GM18858 (cell line): ENCODE data around the gene CSF2RB.

ENCODE experiments used
- ATAC-seq: cut with Tn5 transposase; IDR thresholded peaks from one replicate; pipeline ENCODE4 v1.9.1; 2021; ENCODE audit not compliant: unreplicated experiment

Gene CSF2RB

DNA sequence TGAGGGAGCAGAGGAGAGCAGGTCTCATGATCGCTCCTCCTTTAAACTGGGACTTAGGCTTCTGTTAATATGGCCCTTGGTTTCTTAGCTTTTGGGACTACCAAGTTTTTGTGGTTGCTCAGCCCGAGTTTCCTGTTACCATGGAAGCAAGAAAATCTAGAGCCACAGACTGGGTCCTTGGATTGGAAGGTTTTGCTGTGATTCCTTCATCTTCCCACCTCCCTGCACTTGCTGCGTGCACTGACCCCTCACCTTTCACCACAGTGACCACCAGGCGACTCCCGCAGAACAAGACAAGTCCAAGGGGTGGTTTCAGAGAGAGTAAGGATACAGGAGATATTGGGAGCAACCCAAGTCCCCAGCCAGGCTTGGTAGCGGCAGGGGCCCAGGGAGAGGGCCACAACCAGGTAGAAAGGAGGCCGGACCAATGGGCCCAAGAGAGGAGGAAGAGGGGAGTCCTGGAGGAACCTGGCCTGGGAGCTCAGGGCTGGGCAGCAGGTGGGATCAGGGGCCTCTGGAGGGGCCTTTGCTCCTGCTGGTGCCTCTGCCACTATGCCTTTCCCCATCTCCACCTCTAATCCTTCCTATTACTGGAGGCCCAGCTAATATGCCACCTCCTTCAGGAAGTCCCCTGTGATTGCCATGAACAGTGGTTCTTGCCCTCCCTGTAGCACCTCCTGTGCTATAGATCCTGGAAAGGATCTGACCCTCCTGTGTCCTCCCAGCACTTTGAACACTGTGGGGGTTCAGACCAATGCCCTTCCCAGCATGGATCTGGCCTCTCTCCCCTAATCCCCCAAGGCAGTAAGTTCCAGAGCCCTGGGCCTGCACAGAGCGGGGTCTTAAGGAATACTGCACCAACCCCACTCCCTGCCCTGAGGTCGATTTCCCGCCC is 21.2 kb downstream of the CSF2RB start:
- ATAC-seq = no peak

DNA sequence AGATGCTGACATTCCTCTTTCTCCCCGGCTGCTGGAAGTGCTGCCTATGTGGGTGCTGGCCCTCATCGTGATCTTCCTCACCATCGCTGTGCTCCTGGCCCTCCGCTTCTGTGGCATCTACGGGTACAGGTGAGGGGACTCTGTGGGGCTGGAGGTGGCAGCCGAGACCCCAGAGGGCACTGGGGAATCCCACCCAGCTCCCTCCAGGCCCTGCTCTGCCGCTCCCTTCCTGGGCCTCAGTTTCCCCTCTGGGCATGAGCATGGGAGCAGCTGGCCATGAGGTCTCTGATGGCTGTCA is 21.8 kb downstream of the CSF2RB start:
- no peak for ATAC-seq

DNA sequence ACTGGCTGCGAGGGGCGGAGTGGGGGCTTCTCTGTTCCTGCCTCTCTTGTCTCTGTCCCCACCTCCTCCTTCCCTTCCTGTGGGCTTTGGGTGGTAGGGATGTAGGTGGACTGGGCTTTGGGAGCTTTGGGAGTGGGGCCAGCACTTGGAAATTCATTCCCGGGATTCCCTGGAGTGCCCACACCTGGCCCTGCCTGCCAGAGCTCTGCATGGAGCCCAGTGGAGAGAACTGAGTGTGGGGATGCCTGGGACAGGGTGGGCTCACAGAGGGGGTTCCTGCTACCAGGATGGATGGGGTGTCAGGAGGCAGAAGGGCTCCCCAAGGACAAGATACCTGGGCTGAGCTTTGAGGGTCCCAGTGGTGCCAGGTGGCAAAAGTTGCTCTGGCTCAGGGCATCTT is 22.3 kb downstream of the CSF2RB start:
- ATAC-seq = no peak

DNA sequence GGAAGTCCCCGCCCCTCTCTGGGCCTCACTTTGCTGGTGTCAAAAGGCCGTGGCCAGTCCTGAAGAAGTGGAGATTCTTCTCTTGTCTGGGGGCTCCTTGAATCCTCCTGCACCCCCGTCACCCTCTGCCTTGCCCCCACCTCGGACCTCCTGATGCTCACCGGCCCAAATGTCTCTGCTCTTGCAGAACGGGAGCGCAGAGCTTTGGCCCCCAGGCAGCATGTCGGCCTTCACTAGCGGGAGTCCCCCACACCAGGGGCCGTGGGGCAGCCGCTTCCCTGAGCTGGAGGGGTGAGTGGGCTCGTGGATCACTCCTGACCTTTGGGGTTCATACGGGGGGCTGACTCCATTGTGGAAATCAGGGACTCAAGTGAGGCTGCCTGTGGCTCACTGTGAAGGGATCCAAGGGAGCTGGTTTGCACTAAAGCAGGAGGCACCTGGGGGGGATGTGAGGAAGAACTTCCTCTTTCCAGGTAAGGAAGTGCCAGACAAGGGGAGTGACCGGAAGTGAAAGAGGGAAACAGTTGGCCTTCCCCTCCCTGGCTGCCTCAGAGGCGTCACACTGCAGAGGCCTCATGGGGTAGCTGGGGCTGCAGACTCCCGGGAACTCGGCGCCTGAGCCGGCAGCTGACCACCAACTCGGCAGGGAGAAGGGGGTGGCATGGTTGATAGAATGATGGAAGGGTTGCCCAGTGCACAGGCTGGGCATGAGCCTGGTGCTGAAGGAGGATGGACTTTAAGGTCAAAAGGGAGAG is 23.1 kb downstream of the CSF2RB start:
- ATAC-seq = no peak

DNA sequence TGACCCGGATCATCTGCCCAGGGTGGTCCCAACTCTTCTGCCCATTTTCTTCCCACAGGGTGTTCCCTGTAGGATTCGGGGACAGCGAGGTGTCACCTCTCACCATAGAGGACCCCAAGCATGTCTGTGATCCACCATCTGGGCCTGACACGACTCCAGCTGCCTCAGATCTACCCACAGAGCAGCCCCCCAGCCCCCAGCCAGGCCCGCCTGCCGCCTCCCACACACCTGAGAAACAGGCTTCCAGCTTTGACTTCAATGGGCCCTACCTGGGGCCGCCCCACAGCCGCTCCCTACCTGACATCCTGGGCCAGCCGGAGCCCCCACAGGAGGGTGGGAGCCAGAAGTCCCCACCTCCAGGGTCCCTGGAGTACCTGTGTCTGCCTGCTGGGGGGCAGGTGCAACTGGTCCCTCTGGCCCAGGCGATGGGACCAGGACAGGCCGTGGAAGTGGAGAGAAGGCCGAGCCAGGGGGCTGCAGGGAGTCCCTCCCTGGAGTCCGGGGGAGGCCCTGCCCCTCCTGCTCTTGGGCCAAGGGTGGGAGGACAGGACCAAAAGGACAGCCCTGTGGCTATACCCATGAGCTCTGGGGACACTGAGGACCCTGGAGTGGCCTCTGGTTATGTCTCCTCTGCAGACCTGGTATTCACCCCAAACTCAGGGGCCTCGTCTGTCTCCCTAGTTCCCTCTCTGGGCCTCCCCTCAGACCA is 24.0 kb downstream of the CSF2RB start:
- no peak for ATAC-seq

DNA sequence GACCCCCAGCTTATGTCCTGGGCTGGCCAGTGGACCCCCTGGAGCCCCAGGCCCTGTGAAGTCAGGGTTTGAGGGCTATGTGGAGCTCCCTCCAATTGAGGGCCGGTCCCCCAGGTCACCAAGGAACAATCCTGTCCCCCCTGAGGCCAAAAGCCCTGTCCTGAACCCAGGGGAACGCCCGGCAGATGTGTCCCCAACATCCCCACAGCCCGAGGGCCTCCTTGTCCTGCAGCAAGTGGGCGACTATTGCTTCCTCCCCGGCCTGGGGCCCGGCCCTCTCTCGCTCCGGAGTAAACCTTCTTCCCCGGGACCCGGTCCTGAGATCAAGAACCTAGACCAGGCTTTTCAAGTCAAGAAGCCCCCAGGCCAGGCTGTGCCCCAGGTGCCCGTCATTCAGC is 24.6 kb downstream of the CSF2RB start:
- ATAC-seq = no peak

DNA sequence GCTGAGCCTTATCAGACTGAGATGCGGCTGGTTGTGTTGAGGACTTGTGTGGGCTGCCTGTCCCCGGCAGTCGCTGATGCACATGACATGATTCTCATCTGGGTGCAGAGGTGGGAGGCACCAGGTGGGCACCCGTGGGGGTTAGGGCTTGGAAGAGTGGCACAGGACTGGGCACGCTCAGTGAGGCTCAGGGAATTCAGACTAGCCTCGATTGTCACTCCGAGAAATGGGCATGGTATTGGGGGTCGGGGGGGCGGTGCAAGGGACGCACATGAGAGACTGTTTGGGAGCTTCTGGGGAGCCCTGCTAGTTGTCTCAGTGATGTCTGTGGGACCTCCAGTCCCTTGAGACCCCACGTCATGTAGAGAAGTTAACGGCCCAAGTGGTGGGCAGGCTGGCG is 25.5 kb downstream of the CSF2RB start:
- ATAC-seq = no peak

DNA sequence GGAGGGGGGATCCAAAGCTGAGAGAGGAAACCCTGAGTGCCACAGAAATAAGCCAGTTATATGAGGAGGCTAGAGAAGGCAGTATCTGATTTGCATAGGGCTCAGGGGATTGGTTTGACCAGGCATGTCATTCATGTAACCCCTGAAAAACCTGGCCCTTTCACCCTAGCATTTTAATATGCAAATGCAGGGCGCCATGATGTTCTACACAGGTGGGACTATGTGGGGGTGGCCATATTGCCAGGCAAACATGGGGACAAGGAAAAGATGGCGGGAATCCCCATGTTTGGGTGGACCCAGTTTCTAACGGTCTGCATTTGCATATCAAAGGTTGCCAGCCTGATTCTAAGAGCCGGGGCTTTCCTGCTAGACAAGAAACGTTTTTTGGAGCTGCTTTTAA is 27.2 kb downstream of the CSF2RB start:
- ATAC-seq = no peak

DNA sequence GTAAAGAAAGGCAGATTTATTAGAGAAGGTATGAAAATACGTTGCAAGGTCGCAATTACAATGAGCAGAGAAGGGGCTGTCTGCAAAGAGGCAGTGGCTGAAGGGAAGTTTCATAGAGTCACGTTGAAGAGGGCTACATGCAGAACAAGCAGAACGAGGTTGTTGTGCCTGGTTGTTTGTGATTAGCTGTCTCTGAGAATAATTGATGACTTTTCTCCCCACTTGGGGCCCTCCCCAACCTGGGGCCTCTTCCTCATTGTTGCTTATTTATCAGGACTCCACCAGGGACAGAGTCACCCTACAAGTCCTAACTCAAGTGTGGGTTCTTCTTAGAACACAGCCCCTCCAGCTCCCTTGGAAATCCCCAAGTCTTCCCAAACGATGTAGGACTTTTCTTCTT is 29.1 kb downstream of the CSF2RB start:
- no peak for ATAC-seq

DNA sequence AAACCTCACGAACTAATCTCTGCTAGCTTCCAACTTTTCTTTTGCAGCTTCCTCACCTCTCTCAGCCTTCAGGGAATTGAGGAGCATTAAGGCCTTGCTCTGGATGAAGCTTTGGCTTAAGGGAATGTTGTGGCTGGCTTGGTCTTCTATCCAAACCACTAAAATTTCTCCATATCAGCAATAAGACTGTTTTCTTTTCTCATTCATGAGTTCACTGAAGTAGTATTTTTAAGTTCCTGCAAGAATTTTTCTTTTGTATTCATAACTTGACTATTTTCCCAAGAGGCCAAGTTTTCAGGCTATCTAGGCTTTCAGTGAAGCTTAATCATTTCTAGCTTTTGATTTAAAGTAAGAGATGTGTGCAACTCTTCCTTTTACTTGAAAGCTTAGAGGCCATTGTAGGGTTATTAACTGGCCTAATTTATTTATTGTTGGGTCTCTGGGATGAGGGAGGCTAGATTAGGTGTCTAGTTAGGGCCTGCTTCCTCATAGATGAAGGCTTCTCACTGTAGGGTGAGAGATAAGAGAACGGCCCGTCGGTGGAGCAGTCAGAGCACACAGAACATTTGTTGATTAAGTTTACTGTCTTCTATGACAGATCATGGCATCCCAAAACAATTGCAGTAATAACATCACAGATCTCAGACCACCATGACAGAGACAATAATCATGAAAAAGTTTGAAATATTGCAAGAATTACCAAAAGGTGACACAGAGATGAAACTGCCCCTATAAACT is 33.2 kb downstream of the CSF2RB start:
- no peak for ATAC-seq

DNA sequence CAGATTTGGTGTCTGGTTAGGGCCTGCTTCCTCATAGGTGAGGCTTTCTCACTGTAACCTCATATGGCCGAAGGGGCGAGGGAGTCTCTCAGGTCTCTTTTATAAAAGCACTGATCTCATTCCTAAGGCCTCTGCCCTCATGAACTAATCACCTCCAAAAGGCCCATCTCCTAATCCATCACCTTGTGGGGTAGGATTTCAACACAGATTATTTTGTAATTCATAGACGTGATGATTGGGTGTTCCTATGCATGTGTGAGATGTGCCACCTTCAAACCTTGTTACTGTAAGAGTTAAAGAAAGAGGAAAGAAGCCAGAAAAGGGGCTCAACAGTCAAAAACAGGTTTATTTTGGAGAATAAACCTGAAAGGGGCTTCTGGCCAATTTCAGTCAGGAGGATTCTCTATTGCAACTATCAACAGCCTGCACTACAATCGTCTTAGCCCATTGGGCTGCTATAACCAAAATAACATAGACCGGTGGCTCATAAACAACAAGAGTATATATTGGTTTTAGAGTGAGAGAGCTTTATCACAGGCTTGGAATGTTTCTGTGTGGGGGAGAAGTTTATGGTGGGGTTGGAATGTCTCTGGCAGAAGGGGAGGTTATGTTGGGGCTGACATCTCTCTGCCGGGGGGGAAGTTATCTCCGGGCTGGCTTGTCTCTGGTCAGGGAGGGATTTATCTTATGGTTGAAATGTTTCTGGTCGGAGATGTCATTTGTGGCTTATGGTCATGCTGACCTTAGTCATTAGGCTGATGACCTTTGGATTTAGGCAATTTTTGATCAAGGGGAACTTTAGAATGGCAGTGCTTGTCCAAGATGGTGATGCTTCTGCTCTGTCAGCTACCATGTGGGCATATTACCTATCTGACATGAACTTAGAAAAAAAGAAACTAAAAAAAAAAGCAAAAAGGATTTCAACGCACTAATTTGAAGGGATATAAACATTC is 35.1 kb downstream of the CSF2RB start:
- ATAC-seq = no peak

DNA sequence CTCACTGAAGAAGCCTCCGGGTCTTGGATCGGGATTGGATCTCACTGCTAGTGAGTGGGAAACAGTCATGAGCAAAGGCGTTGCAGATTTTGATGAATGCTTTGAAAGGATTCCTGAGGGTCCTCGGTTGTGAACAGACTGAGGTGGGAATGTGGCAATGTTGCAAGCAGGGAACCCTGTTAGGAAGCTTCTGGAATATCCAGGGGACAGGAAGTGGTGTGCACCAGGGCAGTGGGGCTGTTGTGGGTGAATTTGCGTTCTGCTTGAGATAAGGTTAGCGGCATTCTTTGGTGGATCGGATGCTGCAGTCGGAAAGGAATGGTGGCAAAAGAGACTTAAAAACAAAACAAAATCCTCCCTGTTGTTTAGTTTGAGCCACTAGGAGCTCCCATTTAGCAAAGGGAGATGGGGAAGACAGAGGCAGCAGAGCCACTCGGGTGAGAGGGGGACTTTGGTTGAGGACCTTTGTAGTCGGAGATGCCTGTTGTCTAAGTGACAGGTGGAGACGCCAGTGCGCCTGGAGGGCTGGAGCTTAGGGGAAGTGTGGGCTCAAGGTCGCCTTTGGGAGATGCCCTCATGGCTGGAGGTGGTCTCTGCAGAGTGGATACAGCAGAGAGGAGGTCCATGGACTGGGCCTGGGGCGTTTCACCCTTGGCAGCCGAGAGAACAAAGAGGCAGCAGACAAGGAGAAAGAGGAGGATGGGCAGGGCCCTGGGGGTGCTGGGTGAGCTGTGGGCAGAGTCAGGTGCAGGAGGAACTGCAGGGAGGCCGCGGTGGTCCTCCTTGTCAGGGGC is 37.6 kb downstream of the CSF2RB start:
- no peak for ATAC-seq

DNA sequence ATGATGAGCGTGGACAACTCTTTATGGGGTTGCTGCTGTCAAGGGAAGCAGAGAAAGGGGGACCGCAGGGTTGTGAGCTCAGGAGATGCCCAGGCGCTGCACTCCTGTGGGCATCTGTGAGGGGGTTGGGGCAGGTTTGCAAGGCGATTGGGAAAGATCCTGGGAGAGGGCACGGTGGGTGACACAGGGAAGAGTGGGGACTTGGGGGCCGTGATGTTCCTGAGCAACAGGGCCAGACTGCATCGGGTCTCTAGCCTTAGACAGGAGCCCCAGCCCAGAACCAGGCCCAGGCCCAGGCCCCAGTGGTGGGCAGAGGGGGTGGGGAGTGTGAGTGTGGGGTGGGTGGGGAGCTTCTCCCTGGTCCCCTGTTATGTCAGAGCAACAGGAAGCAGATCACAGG is 38.3 kb downstream of the CSF2RB start:
- ATAC-seq = no peak

DNA sequence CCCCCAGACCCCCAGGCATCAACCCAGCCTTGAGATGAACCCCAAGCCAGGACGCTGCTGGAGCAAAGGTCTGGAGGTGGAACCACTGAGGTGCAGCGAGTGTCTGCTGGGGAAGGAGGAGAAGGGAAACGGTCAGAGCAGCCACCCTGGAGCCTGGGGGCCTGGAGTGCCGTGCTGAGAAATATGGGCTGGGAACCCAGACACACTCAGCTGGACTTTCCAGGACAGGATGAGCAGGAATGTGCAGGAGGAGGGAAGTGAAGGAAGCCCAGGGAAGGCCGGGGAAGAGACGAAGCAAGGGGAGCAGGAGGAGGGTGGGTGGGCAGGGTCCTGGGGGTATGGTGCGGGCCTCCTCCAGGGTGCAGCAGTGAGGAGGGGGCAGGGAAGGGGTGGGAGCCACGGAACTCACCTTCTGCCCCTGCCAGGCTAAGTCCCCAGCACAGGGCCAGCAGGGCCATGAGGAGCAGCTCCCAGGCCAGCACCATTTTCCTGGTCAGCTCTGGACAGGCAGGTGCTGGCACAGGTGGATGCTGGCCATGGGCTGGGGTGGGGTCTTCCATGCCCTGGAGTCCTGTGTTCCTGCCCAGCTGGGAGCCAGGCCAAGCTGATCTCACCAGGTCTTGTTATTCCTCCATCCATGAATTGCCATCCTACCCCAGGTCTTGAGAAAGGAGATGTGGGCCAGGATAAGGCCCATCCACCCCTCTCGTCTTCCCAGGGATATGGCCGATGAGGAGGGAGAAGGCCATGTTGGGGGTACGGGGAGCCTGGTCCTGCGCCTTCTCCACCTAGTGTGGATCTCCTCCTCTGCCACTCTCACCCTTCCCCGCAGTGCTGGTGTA is 40.0 kb downstream of the CSF2RB start:
- ATAC-seq = no peak

DNA sequence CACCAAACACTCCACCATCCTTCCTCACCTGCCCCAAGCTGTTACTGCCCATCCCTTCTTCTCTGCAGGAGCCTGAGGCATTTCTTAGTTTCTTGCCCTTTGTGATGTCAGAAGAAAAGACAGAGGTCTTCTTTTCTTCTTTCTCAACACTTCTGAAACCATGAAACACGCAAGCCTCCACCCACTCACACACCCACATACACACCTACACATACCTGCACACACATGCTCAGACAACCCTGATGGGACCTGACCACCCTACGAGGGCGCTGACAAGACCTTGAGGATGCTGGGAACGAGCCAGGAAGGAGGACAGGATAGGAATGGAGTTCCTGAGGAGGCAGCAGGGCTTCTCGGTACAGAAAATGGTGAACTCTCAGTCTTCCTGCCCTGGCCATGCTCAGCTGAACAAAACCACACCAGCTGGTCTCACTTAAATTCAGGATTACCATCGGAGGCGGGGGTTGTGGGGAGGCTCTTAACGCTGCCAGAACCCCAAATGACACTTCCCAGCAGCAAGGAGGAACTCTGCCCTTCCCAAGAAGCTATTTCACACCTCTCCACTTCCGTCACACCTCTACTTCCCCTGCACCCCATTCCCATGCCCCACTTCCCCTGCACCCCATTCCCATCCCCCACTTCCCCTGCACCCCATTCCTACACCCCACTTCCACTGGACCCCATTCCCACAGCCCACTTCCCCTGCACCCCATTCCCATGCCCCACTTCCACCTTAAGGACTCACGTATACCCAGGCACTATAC is 41.0 kb downstream of the CSF2RB start:
- ATAC-seq = no peak

DNA sequence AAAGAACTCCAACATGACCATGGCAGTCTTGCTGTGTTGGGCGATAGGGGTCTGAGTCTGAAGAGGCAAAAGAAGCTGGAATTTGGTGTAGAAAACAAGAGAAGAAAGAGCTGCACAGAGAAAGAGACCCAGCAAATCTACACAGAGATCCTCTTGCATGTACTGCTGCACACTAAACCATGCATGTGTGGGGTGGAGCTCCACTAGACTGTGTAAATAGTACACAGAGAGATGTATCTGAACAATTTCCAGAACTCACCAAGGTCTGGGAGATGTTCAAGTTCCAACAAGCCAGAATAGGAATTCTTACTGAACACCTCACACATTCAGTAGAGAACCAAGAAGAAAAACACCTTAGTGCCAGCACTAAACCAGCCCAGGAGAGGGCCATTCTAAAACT is 42.3 kb downstream of the CSF2RB start:
- ATAC-seq = no peak

DNA sequence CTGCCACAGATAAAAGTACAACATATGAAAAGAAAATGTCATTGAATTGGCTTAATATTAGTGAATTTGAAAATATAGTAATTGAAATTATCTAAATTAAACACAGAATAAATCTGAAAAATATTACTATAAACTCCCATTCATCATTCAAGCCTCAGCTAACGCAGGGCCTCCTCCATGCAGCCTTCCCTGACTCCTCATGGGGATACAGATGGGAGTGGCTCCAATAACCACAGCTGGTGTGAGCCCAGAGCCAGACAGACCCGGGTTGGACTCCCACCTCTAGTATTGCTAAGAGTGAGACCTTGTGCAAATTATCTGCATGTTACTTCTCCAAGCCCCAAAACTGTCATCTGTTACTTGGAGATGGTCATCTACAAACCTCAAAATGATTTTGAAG is 44.9 kb downstream of the CSF2RB start:
- ATAC-seq = no peak

DNA sequence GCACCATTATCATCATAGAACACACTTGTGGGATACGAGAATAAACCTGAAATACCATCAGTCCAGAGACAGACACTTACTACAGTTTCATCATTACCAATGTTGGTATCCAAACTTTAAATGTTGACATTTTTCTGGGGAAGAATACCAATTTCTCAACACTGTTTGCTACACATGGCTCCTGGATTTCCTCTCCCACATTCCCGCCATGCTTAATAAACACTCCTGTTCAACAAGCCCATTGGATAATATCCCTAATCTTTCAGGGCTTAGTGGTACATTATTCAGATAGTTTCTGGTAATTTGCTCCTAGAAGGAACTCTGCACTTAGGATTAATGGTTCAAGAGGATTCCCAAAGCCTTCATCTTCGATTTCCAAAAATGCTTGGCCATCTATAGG is 48.2 kb downstream of the CSF2RB start:
- no peak for ATAC-seq
